GM19372 (cell line): ENCODE results near the gene CLCNKA.
"Not testable (repeated sequence)": the region's sequence is repeated elsewhere in the genome, so short reads cannot be mapped to it uniquely, and the experiment has no call there.

Experiments used
- ATAC-seq: cut with Tn5 transposase; IDR thresholded peaks from one replicate; pipeline ENCODE4 v1.9.1; 2021; ENCODE audit warnings: mild to moderate bottlenecking, low read depth, moderate library complexity; ENCODE audit not compliant: unreplicated experiment

The CLCNKA gene

DNA sequence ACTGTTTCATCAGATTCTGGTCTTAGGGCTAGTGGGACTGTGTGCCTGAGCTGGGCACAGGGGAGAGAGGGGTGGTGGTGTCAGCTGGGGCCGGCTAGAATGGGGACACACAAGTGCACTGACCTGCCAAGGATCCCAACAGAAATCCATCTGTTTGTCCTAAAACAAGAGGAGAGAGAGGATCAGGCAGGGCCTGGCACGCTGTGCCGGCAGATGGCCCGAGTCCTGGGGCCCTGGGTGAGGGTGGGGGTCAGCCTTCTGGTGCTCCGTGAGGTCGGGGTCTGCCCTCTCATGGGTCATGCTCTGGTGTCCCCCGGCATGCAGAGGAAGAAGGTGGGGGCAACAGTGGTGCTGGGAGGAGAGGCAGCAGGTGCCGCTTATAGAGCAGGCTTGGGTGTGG, 18.0 kb downstream of the CLCNKA start:
- not testable (repeated sequence) for ATAC-seq

DNA sequence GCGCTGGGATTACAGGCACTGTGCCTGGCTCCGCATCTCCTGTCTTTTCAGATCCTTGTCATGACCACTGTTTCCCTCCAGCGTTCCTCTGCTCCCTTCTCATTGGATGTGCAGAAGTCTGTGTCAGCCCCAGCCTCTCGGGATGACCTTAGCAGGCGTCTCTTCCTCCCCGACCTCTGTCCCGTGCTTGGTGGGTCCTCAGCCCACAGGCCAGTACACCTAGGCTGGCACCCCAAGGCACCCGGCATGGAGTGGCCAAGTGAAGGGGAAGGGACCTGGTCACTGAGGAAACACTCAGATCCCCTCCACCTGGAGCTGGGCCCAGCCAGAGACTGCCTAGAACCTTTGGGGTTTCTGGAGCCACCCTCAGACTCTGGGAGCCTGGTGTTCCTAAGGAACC, 19.4 kb downstream of the CLCNKA start:
- ATAC-seq = no peak

DNA sequence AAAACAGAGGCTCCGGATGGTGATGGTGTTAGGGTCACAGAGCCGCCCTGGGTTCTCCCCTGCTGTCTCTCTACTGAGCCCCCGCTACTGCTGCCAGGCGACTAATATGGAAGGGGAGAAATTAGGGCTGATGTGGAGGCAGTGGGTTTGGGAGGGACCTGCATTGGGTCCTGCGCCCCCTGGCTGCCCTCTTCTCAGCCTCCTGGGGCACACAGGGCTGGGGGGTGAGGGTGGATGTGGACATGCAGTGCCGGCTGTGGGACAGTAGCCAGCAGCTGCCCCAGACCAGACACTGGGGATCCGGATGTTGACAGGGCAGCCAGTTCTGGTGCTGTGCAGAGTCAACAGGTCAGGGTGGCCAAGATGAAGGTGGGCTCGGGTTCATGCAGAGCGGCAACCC, 20.3 kb downstream of the CLCNKA start:
- no peak for ATAC-seq

GRCh38 chr1:16042654-16043053, 20.8 kb downstream of the CLCNKA start:
- ATAC-seq = not testable (repeated sequence)

DNA sequence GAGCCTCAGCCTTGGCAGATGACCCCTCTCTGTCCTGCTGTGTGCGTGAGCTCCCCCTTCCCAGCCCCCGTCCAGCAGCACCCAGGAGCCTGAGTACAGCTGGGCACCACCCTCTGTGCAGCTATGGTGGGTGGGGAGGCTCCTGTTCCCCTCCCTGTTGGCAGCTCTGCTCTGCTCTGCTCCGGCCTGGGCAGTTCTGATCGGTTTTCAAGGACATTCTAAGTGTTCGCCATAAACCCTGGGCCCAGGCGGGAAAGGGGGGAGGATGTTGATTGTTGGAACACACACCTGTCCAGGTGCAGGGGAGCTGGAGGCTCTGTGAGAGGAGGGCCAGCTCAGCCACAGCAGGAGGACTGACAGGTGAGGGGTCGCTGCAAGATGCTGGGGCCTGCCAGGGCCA, 21.7 kb downstream of the CLCNKA start, which contains the start of gene CLCNKB:
TSS of gene CLCNKB (plus strand) at position 262 of the 400 bp plus-strand sequence. CDS start 711 bp downstream, outside the sequence.
- ATAC-seq = no peak

- ATAC-seq = no peak
Observed at GRCh38 chr1:16043950-16044349, 22.1 kb downstream of the CLCNKA start.

- no peak for ATAC-seq
Observed at GRCh38 chr1:16046842-16047241, 25.0 kb downstream of the CLCNKA start.

DNA sequence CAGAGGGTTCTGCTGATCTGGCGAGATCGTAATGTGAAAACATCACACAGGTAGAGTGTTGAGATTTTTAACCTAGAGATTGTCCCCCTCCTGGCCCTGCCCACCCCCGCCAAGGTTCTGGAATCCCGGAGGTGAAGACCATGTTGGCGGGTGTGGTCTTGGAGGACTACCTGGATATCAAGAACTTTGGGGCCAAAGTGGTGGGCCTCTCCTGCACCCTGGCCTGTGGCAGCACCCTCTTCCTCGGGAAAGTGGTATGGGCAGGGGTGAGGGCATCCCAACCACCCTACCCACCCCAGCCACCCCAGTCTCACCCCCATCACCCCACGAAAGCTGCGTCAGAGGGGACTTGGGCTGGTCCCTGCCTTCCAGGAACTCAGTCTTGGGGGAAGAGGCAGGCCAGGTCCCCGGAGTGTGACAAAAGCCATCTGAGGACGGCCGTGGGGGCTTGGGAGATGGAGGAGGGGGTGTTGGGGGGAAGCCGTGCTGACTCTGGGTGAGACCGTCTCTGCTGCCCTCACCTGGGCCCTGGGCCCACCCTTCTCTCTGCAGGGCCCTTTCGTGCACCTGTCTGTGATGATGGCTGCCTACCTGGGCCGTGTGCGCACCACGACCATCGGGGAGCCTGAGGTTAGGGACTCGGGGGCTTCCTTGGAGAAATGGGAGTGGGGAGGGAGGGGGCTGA, 26.1 kb downstream of the CLCNKA start:
- no peak for ATAC-seq

DNA sequence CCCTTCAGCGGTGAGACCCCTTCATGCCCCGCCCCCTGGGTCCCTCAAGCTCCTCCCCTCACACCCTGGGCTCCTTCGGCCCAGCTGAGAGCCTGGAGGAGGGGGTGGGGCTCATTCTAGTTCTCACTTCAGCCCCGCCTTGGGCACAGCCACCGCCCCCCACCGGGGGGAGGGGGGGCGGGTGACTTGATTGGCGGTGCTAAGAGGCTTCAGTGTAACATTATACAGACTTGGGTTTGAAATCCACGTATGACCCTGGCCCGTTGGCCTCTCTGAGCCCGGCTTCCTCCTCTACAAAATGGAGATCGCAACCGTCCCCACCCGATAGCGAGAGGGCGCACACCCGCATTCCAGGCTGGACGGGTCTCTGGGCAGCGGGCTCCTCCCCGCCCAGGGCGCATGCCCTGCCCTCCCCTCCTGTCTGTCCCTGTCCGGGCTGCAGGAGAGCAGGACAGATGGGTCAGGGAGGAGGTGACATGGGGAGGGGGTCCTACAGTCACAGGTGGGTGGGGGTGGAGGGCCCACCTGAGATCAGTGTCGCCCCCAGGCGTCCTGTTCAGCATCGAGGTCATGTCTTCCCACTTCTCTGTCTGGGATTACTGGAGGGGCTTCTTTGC, 26.8 kb downstream of the CLCNKA start:
- ATAC-seq = no peak

DNA sequence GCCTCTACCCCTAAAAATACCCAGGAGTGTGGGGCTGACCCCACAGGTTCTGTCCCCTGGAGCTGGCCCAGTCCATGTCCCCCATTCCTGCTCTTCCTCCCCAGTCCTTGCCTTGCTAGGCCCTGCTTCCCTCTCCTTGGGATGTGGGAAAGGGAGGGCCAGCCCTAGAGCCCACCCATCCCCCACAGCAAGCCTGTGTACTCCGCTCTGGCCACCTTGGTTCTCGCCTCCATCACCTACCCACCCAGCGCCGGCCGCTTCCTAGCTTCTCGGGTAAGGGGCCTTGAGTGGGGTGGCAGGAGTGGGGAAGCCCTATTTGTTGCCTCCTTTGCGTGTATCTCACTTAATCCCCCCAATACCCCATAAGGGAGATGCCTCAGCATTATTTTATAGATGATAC, 28.5 kb downstream of the CLCNKA start:
- ATAC-seq = no peak

DNA sequence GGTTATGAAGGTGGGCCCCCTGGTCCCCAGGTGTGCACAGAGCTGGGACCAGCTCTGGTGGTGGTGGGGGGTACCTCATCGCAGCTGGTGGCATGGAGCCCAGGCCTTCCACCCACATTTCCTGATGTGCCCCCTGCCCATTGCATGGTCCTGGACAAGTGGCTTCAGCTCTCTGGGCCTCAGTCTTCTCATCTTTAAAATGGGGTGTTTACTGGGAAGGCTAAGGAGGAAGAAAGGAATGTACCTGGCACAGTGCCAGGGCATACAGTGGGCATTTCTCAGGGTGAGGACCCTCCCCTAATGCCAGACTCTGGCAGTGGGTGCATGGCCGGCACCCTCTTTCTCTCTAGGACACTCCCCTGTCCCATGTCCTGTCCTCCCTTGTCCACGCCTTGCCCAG, 29.2 kb downstream of the CLCNKA start:
- ATAC-seq = no peak

DNA sequence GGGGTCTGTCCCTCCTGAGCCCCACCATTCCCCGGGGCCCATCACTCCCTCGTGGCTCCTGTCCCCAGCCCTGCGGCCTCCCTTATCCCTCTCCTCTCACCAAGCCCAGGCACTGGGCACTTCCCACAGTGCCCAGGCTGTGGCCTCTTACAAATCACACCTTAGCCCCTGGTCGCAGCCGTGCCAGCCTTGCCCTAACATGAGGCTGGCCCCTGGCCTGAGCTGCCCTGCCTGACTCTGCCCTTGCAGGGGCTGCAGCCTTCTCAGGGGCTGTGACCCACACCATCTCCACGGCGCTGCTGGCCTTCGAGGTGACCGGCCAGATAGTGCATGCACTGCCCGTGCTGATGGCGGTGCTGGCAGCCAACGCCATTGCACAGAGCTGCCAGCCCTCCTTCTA, 30.1 kb downstream of the CLCNKA start:
- not testable (repeated sequence) for ATAC-seq

DNA sequence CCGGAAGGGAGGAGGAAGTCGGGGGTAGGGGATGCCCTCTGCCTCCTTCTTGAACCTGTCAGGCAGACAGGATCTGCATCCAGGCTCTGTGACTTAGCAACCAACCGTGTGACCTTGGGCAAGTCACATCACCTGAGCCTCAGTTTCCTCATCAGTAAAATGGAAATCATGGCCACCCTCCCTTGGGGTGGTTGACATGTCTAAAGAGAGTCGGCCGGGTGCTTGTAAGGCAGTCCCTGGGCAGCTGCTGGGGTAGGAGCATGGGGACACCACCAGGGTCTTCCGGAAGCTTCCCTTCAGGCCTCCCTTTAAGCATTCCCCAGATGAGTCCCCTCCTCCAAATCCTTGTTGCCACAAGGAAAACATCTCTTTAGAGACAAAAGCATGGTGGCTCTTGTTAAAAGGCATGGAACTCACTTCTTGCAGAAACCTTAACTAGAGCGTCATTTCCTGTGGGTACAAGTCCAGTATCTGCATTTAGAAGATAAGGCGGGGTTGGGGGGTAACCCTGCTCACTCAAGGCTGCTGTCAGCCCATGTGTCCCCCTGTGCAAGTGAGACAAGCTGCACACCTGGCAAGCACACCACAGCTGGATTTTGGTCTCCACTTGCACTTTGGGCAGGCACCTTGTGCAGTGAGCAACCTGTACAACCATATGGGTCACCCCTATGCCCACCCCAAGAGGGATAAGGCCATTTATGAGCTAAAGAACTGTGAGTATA, 32.1 kb downstream of the CLCNKA start:
- no peak for ATAC-seq

GRCh38 chr1:16054598-16055540, 33.0 kb downstream of the CLCNKA start:
- no peak for ATAC-seq

- ATAC-seq = no peak
Observed at GRCh38 chr1:16055613-16056520, 34.0 kb downstream of the CLCNKA start.

- ATAC-seq = not testable (repeated sequence)
Observed at GRCh38 chr1:16056521-16056912, 34.7 kb downstream of the CLCNKA start.

DNA sequence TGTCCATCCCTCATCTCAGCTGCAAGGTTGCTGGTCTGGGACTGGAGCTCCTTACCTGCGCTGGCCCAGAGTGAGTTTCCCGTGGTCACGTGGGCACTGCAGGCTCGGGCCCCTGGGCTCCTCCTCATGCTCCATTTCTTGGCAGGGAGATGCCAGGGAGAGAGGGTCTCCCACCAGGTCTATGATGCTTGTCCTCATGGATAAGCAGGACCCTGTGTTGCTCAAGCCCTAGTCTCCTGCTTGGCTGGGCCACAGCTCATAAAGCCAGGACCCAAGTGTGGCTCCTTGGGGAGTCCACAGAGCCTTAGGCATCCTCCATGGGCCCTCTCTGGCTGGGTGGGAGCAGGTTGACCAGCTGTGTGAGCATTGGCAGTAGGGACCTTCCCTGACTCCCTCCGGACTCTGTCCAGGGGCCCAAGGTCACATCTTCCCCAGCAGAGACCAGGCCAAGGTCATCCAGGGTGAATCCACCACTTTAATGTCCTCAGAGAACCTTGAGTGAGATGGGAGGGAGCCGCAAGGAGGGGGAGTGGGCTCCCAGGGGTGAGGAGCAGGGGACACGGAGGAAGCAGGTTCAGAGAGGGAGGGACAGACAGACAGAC, 35.6 kb downstream of the CLCNKA start:
- ATAC-seq = not testable (repeated sequence)

- ATAC-seq = not testable (repeated sequence)
Observed at GRCh38 chr1:16058394-16059120, 36.7 kb downstream of the CLCNKA start.
